ENCODE results near the gene COX19. TPM values are rescaled to one million over a fixed set of nuclear protein-coding genes. Genes with fewer than 3 reads are reported as not detected.
A peak's percentile ranks its signal among the peaks of the same experiment; 100 is the strongest.
"Not testable (repeated sequence)": the region's sequence is repeated elsewhere in the genome, so short reads cannot be mapped to it uniquely, and the experiment has no call there.

COX19 gene
- total RNA-seq, 1 donor from 2014 or later: 12.9 TPM

GRCh38 chr7:945556-946255, 29.6 kb downstream of the COX19 start:
- Histone ChIP-seq H3K9me3 (no peaks in the 10 kb centered on the region), H3K27me3 (ENCODE audit: low read depth) (no peaks in the 10 kb centered on the region), H3K4me3 (peak overlapping the region; percentile 52), H3K27ac (peak overlapping the region; percentile 88), H3K36me3 (no peaks in the 10 kb centered on the region), H3K4me1 (peaks cover 7% of the 10 kb centered on the region)
- intact Hi-C loops (cut with DNase I): no loop called here
- ATAC-seq: peak; percentile 97 to 98
- DNase-seq: peak; percentile 93
- no peak for TF ChIP-seq CTCF (IDR thresholded peaks at IDR 0.05)

- ATAC-seq (peak; percentile 13 to 39), DNase-seq (peak; percentile 51)
- Histone ChIP-seq H3K36me3 (no peaks in the 10 kb centered on the region), H3K4me3 (peak overlapping the region; percentile 52), H3K9me3 (no peaks in the 10 kb centered on the region), H3K27ac (peak overlapping the region; percentile 88), H3K4me1 (peaks cover 7% of the 10 kb centered on the region), H3K27me3 (ENCODE audit: low read depth) (no peaks in the 10 kb centered on the region)
- intact Hi-C loops (cut with DNase I): no loop called here
- no peak for TF ChIP-seq CTCF (IDR thresholded peaks at IDR 0.05)
Measured at GRCh38 chr7:945147-945555, 30.2 kb downstream of the COX19 start.

GRCh38 chr7:944744-945143, 30.6 kb downstream of the COX19 start:
- peaks cover 7% of the 10 kb centered on the region for H3K4me1 ChIP-seq
- no peaks in the 10 kb centered on the region for H3K27me3 ChIP-seq (ENCODE audit: low read depth)
- H3K36me3 ChIP-seq: no peaks in the 10 kb centered on the region
- DNase-seq: no peak
- ATAC-seq: no peak
- no peak for TF ChIP-seq CTCF (IDR thresholded peaks at IDR 0.05)
- peak overlapping the region; percentile 88 for H3K27ac ChIP-seq
- peak overlapping the region; percentile 52 for H3K4me3 ChIP-seq
- H3K9me3 ChIP-seq: no peaks in the 10 kb centered on the region
- intact Hi-C loops (cut with DNase I): no loop called here

- intact Hi-C loops (cut with DNase I); H3K4me3 ChIP-seq; H3K4me1 ChIP-seq; H3K27me3 ChIP-seq (ENCODE audit: low read depth); H3K9me3 ChIP-seq; H3K27ac ChIP-seq; ATAC-seq; H3K36me3 ChIP-seq: not testable (repeated sequence)
- DNase-seq: peak; percentile 10
Measured at GRCh38 chr7:943793-944192, 31.6 kb downstream of the COX19 start.

- no peaks in the 10 kb centered on the region for H3K9me3 ChIP-seq
- no peak overlapping the region for H3K4me3 ChIP-seq
- no peak for TF ChIP-seq CTCF (IDR thresholded peaks at IDR 0.05)
- ATAC-seq (no peak), DNase-seq (no peak)
- no peak overlapping the region for H3K27ac ChIP-seq
- no peaks in the 10 kb centered on the region for H3K36me3 ChIP-seq
- intact Hi-C loops (cut with DNase I): no loop called here
- H3K27me3 ChIP-seq (ENCODE audit: low read depth): no peaks in the 10 kb centered on the region
- H3K4me1 ChIP-seq: peaks cover under 1% of the 10 kb centered on the region
Measured at GRCh38 chr7:940599-941408, 34.5 kb downstream of the COX19 start.

- DNase-seq: no peak
- Histone ChIP-seq H3K27me3 (ENCODE audit: low read depth) (no peaks in the 10 kb centered on the region), H3K9me3 (no peaks in the 10 kb centered on the region), H3K36me3 (no peaks in the 10 kb centered on the region), H3K4me3 (no peak overlapping the region), H3K27ac (no peak overlapping the region), H3K4me1 (no peaks in the 10 kb centered on the region)
- no peak for TF ChIP-seq CTCF (IDR thresholded peaks at IDR 0.05)
- intact Hi-C loops (cut with DNase I): no loop called here
- no peak for ATAC-seq
Measured at GRCh38 chr7:939843-940242, 35.5 kb downstream of the COX19 start.

Data from lower lobe of right lung (tissue), 2 donors.